HG03196 (cell line): ENCODE measurements around the gene MCEE.
"Not testable (repeated sequence)": the region's sequence is repeated elsewhere in the genome, so short reads cannot be mapped to it uniquely, and the experiment has no call there.

Source experiments
- ATAC-seq: cut with Tn5 transposase; IDR thresholded peaks from one replicate; pipeline ENCODE4 v1.9.1; 2021; ENCODE audit not compliant: unreplicated experiment

Gene MCEE

DNA sequence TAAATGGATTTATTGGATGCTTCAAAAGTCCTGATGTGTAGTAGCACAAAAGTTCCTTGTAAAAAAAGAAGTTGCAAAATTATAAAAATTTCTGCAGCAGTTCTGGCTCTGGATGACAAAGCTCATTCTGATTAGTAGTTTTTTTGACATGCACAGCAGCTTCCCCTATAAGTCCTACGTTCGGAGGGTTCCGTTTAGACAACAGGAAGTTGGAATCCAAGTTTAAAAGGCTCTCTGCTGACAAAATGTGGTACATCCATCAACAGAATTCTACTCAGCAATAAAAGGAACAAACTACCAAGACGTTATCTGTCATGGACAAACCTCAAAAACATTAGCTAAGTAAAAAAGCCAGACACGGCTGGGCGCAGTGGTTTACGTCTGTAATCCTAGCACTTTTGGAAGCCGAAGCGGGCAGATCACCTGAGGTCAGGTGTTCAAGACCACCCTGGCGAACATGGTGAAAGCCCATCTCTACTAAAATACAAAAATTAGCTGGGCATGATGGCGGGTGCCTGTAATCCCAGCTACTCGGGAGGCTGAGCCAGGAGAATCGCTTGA lies 46.2 kb downstream of the MCEE start:
- not testable (repeated sequence) for ATAC-seq

GRCh38 chr2:71083297-71083696 lies 46.7 kb downstream of the MCEE start:
- not testable (repeated sequence) for ATAC-seq

GRCh38 chr2:71082402-71083252 lies 47.4 kb downstream of the MCEE start:
- no peak for ATAC-seq

DNA sequence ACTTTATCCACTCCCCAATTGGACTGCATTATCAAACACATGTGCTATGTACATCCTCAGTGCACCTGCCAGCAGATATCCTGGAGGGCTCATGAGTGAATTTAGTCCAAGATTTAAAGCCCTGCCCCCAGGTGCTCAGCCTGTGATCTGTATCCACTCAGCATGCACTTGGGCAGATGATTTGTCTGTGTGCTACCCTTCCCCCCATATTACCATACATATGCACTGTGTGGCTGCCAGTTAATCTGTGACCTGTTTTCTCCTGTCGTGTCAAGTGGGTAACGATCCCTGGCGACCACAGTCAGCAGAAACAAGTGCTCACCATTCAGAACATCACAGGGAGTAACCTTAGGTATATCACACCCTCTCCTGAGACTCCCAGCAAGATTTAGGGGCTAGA lies 51.4 kb downstream of the MCEE start:
- ATAC-seq: no peak

DNA sequence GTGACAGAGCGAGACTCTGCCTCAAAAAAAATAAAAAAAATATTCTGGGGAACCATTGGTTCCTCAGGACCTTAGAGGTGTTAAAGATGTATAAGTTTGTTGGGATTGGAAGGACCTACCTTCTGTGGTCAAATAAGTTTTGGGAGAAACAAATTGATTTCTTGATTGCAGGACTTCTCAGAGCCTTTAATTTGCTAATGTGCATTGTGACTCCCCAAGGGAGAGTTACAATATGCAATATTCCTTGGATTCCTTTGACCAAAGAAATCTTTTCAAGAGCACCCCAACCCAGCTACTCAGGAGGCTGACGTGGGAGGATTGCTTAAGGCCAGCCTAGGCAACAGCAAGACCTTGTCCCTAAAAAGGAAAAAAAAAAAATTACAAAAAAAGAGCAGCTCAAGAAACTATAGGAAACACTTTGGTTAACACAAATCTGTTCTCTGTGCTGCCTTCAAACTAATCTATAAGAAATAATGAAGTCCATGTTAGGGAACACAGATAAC lies 55.1 kb downstream of the MCEE start:
- ATAC-seq: no peak

DNA sequence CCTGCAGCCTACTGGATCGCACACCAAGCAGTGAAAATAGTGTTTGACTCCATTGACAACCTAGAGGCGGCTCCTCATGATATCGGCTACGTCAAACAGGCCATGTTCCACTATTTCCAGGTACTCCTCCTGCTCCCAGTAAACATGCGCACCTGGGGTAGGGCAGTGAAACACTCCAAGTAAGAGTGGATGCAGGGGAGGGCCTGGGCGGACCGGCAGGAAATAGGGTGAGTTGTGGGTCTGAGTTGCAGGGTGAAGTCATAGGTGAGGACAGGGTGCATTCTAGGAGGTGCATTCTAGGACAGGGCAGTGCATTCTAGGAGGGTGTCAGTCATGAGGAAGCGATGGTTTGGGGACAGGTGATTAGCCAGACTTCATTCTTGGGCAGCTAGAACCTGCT lies 56.6 kb downstream of the MCEE start:
- no peak for ATAC-seq

GRCh38 chr2:71072492-71072891 lies 57.5 kb downstream of the MCEE start:
- no peak for ATAC-seq

- peak; percentile 36 for ATAC-seq
Measured at GRCh38 chr2:71071681-71072398, 58.2 kb downstream of the MCEE start.

GRCh38 chr2:71070294-71071093 lies 59.5 kb downstream of the MCEE start:
- ATAC-seq: no peak

DNA sequence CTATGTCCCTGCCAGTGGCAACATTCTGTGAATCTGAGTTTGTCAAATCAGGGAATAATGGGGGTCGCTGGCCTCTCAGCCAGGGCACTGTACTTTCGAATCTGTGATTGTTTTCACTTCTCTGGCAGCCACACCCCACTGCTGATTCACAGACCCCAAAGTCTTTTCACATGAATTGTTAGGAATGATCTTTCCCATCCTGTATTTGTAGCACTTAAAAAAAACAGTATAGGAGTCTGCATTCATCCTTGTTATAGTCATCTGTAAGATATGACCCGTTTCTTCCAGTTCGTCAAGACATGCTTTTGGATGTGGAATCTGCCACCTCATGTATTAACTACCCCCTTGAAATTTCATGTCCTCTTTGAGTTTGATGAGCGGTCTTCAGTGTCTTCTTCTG lies 60.7 kb downstream of the MCEE start:
- ATAC-seq: no peak

DNA sequence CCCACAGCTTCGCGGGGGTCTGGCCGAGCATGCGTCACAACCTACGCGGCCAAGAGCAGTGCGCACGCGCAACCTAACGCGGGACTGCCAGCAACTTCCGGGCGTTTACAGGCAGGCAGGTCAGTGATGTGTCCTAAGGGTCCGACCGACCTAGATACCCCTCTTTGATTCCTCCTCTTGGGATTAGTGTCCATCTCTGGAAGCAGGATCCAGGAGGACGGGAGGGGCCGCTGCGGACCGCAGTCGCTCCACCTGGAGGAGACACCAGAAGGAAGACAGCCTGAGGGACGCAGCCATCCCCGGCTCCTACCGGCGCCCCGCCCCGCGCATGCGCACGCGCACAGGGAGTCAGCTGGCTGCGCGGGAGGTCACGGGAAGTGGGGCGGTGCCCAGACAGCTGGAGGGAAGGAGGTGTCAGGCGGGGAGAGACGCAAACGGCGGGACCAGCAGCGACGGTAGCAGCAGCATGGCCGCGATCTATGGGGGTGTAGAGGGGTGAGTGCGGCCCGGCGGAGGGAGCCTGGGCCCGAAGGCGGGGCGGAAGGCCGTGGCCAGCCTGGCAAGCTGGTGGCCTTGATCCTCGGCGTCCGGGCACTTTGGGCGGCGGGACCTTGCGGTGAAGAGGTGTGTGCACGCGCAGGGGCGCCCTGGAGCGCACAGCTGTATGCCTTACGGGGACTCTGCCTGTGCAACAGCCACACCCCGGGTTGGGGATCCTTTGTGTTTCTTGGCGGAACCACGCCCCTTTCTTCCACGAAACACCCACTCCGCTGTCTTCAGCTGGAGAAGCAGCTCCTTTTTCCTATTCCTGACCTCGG lies 61.6 kb downstream of the MCEE start, which contains the start of gene NAGK:
Gene NAGK, plus strand, starts transcription at position 431 of the 818 bp plus-strand sequence. Its CDS starts 36 bp downstream, at position 467.
- peak; percentile 48 for ATAC-seq

- ATAC-seq: peak; percentile 2
Measured at GRCh38 chr2:71067567-71068217, 62.3 kb downstream of the MCEE start.

GRCh38 chr2:71066856-71067255 lies 63.2 kb downstream of the MCEE start:
- ATAC-seq: no peak

GRCh38 chr2:71064754-71065621 lies 65.0 kb downstream of the MCEE start:
- peak; percentile 20 for ATAC-seq

DNA sequence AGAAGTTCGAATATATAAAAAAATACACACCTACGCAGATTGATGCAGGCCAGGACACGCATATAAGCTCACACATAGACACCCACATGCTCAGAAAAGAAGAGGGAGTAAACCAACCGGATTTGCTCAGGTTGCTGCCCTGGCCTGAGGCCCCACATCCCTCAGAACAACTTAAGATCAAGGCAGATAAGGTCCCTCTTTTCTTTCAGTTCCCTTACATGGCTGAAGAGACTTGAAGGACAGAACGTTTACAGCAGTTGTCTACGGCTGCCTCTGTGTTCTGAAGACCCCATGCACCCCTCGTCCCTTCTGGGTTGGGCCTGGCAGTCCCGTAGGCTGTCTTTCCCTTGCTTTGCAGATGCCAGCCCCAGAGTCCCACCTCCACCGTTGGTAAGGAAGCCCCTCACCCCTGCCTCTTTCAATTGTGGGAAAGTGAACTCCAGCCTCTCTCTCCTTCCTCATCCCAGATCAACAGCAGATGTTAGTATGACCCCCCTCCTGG lies 65.9 kb downstream of the MCEE start:
- ATAC-seq: no peak

DNA sequence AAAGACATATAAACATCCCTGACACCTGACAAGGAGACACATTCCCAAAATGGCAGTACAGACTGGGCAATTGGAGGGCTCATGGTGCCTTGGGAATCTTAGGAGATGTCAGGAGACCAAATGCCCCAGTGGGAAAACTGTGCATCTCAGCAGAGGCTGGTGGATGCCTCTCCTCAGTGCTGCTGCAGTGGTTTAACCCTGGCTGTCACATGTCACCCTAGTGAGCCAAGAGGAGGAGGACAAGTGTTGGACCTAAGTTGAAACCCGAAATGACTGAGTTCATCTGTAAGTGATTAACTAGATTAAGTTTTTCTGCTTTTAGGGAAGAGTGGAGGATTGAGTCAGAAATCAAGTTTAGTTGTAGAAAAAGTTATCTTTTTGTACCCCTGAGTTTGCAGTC lies 66.8 kb downstream of the MCEE start:
- no peak for ATAC-seq

GRCh38 chr2:71060871-71061270 lies 69.2 kb downstream of the MCEE start:
- ATAC-seq: no peak

DNA sequence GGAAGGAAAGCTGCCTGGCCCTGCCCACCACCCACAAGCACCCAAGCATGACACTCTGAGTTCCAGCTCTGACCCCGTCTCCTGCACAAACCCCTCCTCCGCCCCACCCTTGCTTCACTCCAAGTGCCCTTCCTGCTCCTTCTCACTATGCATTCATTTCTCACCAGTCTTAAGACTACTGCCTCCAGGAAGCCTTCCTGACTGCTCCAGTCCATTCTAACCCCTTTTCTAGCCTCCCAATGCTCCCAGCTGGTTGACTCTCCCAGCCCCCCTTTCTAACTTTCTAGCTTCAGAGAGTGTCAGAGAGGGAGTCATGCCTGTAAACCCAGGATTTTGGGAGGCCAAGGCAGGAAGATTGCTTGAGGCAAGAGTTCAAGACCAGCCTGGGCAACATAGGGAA lies 69.8 kb downstream of the MCEE start:
- ATAC-seq: no peak
